HCT116 (cell line): Measurements from ENCODE around the gene TNFAIP8.

Experiments used
- CTCF ChIP-seq, 3 experiments: fragments of 200-600 bp in 1 of 3; sonication (generic) in 1 of 3; IDR thresholded peaks in 2 of 3; conservative IDR thresholded peaks in 1 of 3; 2 replicates each; pipeline ENCODE4 v1.5.1; 2012 to 2017; ENCODE audit warnings: low read depth in 2 of 3, low read length in 2 of 3, antibody characterized with exemption in 1 of 3, borderline replicate concordance in 1 of 3, control low read depth in 1 of 3, mild to moderate bottlenecking in 1 of 3, mixed read lengths in 1 of 3, mixed run types in 1 of 3, moderate library complexity in 1 of 3; ENCODE audit not compliant: insufficient read depth in 1 of 3
- EZH2 ChIP-seq: fragments of 200-600 bp; sonication (generic); IDR thresholded peaks from 2 replicates; pipeline ENCODE4 v1.6.1; 2017; ENCODE audit warnings: antibody characterized with exemption, mixed run types
- EZH2phosphoT487 ChIP-seq: fragments of 200-600 bp; IDR thresholded peaks from 2 replicates; pipeline ENCODE4 v1.6.1; 2018; ENCODE audit warnings: antibody characterized with exemption, borderline replicate concordance
- MAX ChIP-seq: IDR thresholded peaks from 2 replicates; pipeline ENCODE4 v1.6.1; 2012

- TF ChIP-seq CTCF (IDR thresholded peaks at IDR 0.05 in 2 of 3, conservative IDR thresholded peaks at IDR 0.05 in 1 of 3; ENCODE audit: borderline replicate concordance in 1 of 3, insufficient read depth in 1 of 3, low read depth in 2 of 3, low read length in 2 of 3) (no peak), MAX (no peak), EZH2phosphoT487 (no peak), EZH2 (no peak)
These were observed 83.4 kb downstream of the TNFAIP8 start for GRCh38 chr5:119439140-119439631.
